MM.1S (cell line): ENCODE results near the gene OPTN.

Source experiments
- DNase-seq: peaks from one replicate; pipeline ENCODE4 v3.0.0-alpha.2; 2015
- H2AFZ ChIP-seq: fragments of 300-600 bp; sonication (generic); 2 replicates; pipeline ENCODE4 v1.6.0; 2016; ENCODE audit warnings: antibody characterized with exemption, low read length
- H3F3A ChIP-seq: fragments of 300-600 bp; sonication (generic); 2 replicates; pipeline ENCODE4 v1.6.1; 2016; ENCODE audit warnings: mild to moderate bottlenecking, antibody characterized with exemption, low read length, moderate library complexity, mixed read lengths; ENCODE audit not compliant: insufficient read depth
- H3K27ac ChIP-seq: fragments of 300-600 bp; sonication (generic); 2 replicates; pipeline ENCODE4 v1.5.1; 2016; ENCODE audit warnings: mild to moderate bottlenecking, low read length
- H3K27me3 ChIP-seq: fragments of 300-600 bp; sonication (generic); replicated peaks from 2 replicates; pipeline ENCODE4 v1.6.0; 2016; ENCODE audit warnings: low read length; ENCODE audit not compliant: insufficient read depth
- H3K36me3 ChIP-seq: fragments of 300-600 bp; sonication (generic); replicated peaks from 2 replicates; pipeline ENCODE4 v1.6.1; 2016; ENCODE audit warnings: mild to moderate bottlenecking, low read length, mixed read lengths; ENCODE audit not compliant: insufficient read depth
- H3K4me1 ChIP-seq: fragments of 300-600 bp; sonication (generic); 2 replicates; pipeline ENCODE4 v1.6.1; 2016; ENCODE audit warnings: low read length, mixed read lengths
- H3K4me2 ChIP-seq: fragments of 300-600 bp; sonication (generic); 2 replicates; pipeline ENCODE4 v1.6.0; 2016; ENCODE audit warnings: low read depth, low read length
- H3K4me3 ChIP-seq: fragments of 300-600 bp; sonication (generic); 2 replicates; pipeline ENCODE4 v1.5.1; 2016; ENCODE audit warnings: low read length, mixed read lengths
- H3K79me2 ChIP-seq: fragments of 300-600 bp; sonication (generic); 2 replicates; pipeline ENCODE4 v1.6.1; 2016; ENCODE audit warnings: mixed run types, low read length, mixed read lengths
- H3K9ac ChIP-seq: fragments of 300-600 bp; sonication (generic); 2 replicates; pipeline ENCODE4 v1.6.1; 2016; ENCODE audit warnings: low read length, mixed read lengths
- H3K9me2 ChIP-seq: fragments of 300-600 bp; sonication (generic); replicated peaks from 2 replicates; pipeline ENCODE4 v1.6.1; 2016; ENCODE audit warnings: mild to moderate bottlenecking, low read length, mixed read lengths; ENCODE audit not compliant: insufficient read depth
- H3K9me3 ChIP-seq: fragments of 300-600 bp; sonication (generic); replicated peaks from 2 replicates; pipeline ENCODE4 v1.6.1; 2016; ENCODE audit warnings: mild to moderate bottlenecking, low read length, mixed read lengths; ENCODE audit not compliant: insufficient read depth
- H4K20me1 ChIP-seq: fragments of 300-600 bp; sonication (generic); 2 replicates; pipeline ENCODE4 v1.6.1; 2016; ENCODE audit warnings: mild to moderate bottlenecking, low read length, moderate library complexity, mixed read lengths; ENCODE audit not compliant: insufficient read depth
- EZH2 ChIP-seq: fragments of 300-600 bp; sonication (generic); optimal IDR thresholded peaks from 2 replicates; pipeline ENCODE3; 2017; ENCODE audit warnings: low read depth, mild to moderate bottlenecking, antibody characterized with exemption, low read length, mixed read lengths
- EZH2phosphoT487 ChIP-seq: fragments of 300-600 bp; sonication (generic); IDR thresholded peaks from 2 replicates; pipeline ENCODE4 v1.6.1; 2018; ENCODE audit warnings: antibody characterized with exemption, low read length
- TF ChIP-seq, protein P1 (sequence below): fragments of 300-600 bp; sonication (generic); IDR thresholded peaks from 2 replicates; pipeline ENCODE4 v1.5.1; 2016; ENCODE audit warnings: antibody characterized with exemption, low read length, mixed read lengths

Gene OPTN

GRCh38 chr10:13120786-13121499 is 21.0 kb downstream of the OPTN start:
- Histone ChIP-seq H3K27me3 (no peaks in the 10 kb centered on the region), H4K20me1 (no peaks in the 10 kb centered on the region), H3K9me3 (no peaks in the 10 kb centered on the region), H3K79me2 (0 out of 2 replicates have a peak, but pooled peaks cover 4% of the 10 kb centered on the region), H3K27ac (no peak overlapping the region), H3K4me3 (no peak overlapping the region), H3K9me2 (no peaks in the 10 kb centered on the region), H2AFZ (no peak overlapping the region), H3K36me3 (peaks cover 4% of the 10 kb centered on the region), H3K4me2 (no peak overlapping the region), H3K9ac (no peak overlapping the region), H3K4me1 (0 out of 2 replicates have a peak, but pooled peaks cover 4% of the 10 kb centered on the region), H3F3A (no peaks in the 10 kb centered on the region; the same call in 1 of the 2 replicates)
- TF ChIP-seq EZH2phosphoT487 = no peak
- TF ChIP-seq, protein P1, sequence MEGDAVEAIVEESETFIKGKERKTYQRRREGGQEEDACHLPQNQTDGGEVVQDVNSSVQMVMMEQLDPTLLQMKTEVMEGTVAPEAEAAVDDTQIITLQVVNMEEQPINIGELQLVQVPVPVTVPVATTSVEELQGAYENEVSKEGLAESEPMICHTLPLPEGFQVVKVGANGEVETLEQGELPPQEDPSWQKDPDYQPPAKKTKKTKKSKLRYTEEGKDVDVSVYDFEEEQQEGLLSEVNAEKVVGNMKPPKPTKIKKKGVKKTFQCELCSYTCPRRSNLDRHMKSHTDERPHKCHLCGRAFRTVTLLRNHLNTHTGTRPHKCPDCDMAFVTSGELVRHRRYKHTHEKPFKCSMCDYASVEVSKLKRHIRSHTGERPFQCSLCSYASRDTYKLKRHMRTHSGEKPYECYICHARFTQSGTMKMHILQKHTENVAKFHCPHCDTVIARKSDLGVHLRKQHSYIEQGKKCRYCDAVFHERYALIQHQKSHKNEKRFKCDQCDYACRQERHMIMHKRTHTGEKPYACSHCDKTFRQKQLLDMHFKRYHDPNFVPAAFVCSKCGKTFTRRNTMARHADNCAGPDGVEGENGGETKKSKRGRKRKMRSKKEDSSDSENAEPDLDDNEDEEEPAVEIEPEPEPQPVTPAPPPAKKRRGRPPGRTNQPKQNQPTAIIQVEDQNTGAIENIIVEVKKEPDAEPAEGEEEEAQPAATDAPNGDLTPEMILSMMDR = no peak
- TF ChIP-seq EZH2 = no peak
- no peak for DNase-seq

DNA sequence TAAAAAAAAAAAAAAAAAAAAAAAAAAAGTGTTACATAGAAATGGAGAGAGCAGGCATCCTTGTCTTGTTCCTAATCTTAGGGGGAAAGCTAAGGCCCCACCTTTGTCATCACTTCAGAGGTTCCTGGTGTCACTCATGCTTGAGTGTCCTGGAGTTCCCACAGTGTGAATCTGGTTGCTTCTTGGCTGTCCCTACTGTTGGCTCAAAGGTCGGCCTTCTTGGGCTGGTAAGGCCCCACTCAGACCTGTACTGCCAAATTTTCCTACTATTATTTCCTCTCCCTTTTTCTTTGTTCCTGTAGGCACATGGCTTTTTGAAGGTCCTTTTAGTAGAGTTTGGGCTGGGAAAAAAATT is 21.5 kb downstream of the OPTN start:
- 0 out of 2 replicates have a peak, but pooled peaks cover 3% of the 10 kb centered on the region for H3K4me1 ChIP-seq
- H3K36me3 ChIP-seq = peaks cover 4% of the 10 kb centered on the region
- no peaks in the 10 kb centered on the region for H3K9me2 ChIP-seq
- no peak for DNase-seq
- no peak overlapping the region for H3K9ac ChIP-seq
- no peaks in the 10 kb centered on the region for H4K20me1 ChIP-seq
- no peaks in the 10 kb centered on the region for H3F3A ChIP-seq
- no peak overlapping the region for H3K4me2 ChIP-seq
- no peaks in the 10 kb centered on the region for H3K9me3 ChIP-seq
- no peak overlapping the region for H3K4me3 ChIP-seq
- no peaks in the 10 kb centered on the region for H3K27me3 ChIP-seq
- H2AFZ ChIP-seq = no peak overlapping the region
- H3K79me2 ChIP-seq = 0 out of 2 replicates have a peak, but pooled peaks cover 2% of the 10 kb centered on the region
- H3K27ac ChIP-seq = no peak overlapping the region
- TF ChIP-seq, protein P1 = no peak
- no peak for TF ChIP-seq EZH2
- TF ChIP-seq EZH2phosphoT487 = no peak

DNA sequence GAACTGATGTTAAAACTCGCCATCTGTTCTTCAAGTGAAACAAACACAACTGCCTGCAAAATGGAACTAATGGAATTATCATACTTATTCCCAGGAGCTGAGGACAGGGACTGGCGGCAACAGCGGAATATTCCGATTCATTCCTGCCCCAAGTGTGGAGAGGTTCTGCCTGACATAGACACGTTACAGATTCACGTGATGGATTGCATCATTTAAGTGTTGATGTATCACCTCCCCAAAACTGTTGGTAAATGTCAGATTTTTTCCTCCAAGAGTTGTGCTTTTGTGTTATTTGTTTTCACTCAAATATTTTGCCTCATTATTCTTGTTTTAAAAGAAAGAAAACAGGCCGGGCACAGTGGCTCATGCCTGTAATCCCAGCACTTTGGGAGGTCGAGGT is 36.7 kb downstream of the OPTN start:
- H3K36me3 ChIP-seq = 0 out of 2 replicates have a peak, but pooled peaks cover 7% of the 10 kb centered on the region
- H2AFZ ChIP-seq = no peak overlapping the region
- no peak overlapping the region for H3K9ac ChIP-seq
- DNase-seq = no peak
- no peak overlapping the region for H3K27ac ChIP-seq
- H3K9me3 ChIP-seq = no peaks in the 10 kb centered on the region
- H3K4me1 ChIP-seq = no peaks in the 10 kb centered on the region
- no peaks in the 10 kb centered on the region for H3K27me3 ChIP-seq
- H3K4me2 ChIP-seq = no peak overlapping the region
- TF ChIP-seq EZH2 = no peak
- TF ChIP-seq, protein P1 = no peak
- no peak for TF ChIP-seq EZH2phosphoT487
- no peaks in the 10 kb centered on the region for H3K9me2 ChIP-seq
- H3K4me3 ChIP-seq = no peak overlapping the region
- no peaks in the 10 kb centered on the region for H3F3A ChIP-seq
- no peaks in the 10 kb centered on the region for H3K79me2 ChIP-seq
- H4K20me1 ChIP-seq = no peaks in the 10 kb centered on the region
